GM19043 (cell line): ENCODE data around the gene DNAH7.
A peak's percentile ranks its signal among the peaks of the same experiment; 100 is the strongest.
"Not testable (repeated sequence)": the region's sequence is repeated elsewhere in the genome, so short reads cannot be mapped to it uniquely, and the experiment has no call there.

Experiments
- ATAC-seq: cut with Tn5 transposase; IDR thresholded peaks from one replicate; pipeline ENCODE4 v1.9.1; 2021; ENCODE audit warnings: low read depth; ENCODE audit not compliant: unreplicated experiment

Gene DNAH7

GRCh38 chr2:196068271-196069209 lies at the start of gene DNAH7:
DNAH7 (minus strand) TSS chr2:196068837; CDS start chr2:196068711, 126 bp downstream.
- peak; percentile 99 for ATAC-seq

- ATAC-seq = no peak
These were observed 48.6 kb upstream of the DNAH7 start for GRCh38 chr2:196117214-196117705.

- ATAC-seq = no peak
These were observed 44.7 kb upstream of the DNAH7 start for GRCh38 chr2:196113061-196113974.

GRCh38 chr2:196112418-196113034 lies 43.9 kb upstream of the DNAH7 start:
- no peak for ATAC-seq

- ATAC-seq = no peak
These were observed 40.0 kb upstream of the DNAH7 start for GRCh38 chr2:196108604-196109003.

- ATAC-seq = no peak
These were observed 37.3 kb upstream of the DNAH7 start for GRCh38 chr2:196105951-196106350.

- no peak for ATAC-seq
These were observed 35.4 kb upstream of the DNAH7 start for GRCh38 chr2:196104066-196104465.

GRCh38 chr2:196103626-196104025 lies 35.0 kb upstream of the DNAH7 start:
- no peak for ATAC-seq

- peak; percentile 89 for ATAC-seq
These were observed 32.8 kb upstream of the DNAH7 start for GRCh38 chr2:196101325-196101991.

- no peak for ATAC-seq
These were observed 31.3 kb upstream of the DNAH7 start for GRCh38 chr2:196099916-196100315.

- no peak for ATAC-seq
These were observed 29.4 kb upstream of the DNAH7 start for GRCh38 chr2:196097864-196098660.

GRCh38 chr2:196096982-196097745 lies 28.5 kb upstream of the DNAH7 start:
- ATAC-seq = no peak

- no peak for ATAC-seq
These were observed 27.6 kb upstream of the DNAH7 start for GRCh38 chr2:196096264-196096663.

- ATAC-seq = not testable (repeated sequence)
These were observed 20.8 kb upstream of the DNAH7 start for GRCh38 chr2:196089448-196089847.

GRCh38 chr2:196088203-196088602 lies 19.6 kb upstream of the DNAH7 start:
- no peak for ATAC-seq

- no peak for ATAC-seq
These were observed 18.1 kb upstream of the DNAH7 start for GRCh38 chr2:196086517-196087368.

GRCh38 chr2:196083601-196084000 lies 15.0 kb upstream of the DNAH7 start:
- no peak for ATAC-seq

- ATAC-seq = no peak
These were observed 11.9 kb upstream of the DNAH7 start for GRCh38 chr2:196080526-196080925.
